ENCODE data around the gene RGS19. TPM values are rescaled to one million over a fixed set of nuclear protein-coding genes. Genes with fewer than 3 reads are reported as not detected.

The RGS19 gene
- total RNA-seq, 1 experiment from 2014 or later, result 16.4 TPM

DNA sequence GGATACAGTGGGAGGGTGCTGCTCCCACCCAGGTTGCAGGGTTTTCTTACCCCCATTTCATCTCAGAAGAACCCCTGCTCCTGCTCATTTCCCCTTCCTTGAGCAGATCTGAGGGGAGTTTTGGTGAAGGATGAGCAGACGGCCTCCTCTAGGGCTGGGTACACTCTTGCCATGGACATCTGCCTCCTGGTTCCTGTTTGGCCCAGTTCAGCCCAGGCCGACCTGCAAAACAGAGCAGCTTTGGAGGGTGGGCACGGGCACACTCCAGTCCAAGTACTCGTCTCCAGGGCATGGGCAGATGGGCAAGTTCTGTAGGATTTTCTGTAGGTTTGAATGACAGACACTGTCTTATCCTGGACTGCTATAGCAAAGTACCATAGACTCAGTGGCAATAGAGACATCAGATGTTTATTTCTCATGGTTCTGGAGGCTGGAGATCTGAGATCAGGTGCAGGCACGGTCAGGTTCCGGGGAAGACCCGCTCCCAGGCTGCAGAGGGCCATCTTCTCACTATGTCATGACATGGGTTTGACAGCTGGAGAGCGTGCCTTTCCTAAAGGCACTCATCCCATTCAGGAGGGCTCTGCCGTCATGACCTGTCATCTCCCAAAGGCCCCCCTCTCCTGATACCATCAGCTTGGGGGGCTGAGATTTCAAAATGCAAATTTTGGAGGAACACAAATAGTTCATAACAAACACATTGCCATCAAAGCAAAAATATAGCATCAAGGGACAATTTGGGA lies 21.8 kb upstream of the RGS19 start:
- no peak overlapping the region for H3K4me3 ChIP-seq (ENCODE audit: low read depth, low read length, poor library complexity, severe bottlenecking)
- H3K27me3 ChIP-seq (replicated peaks; ENCODE audit: insufficient read depth, low read depth, low read length, poor library complexity), result peaks cover 30% of the 10 kb centered on the region
- intact Hi-C loops (cut with micrococcal nuclease; ENCODE audit: unreplicated experiment), result no loop called here
- H3K27ac ChIP-seq (ENCODE audit: low read depth, low read length, poor library complexity, severe bottlenecking), result no peak overlapping the region
- POLR2A ChIA-PET (ENCODE audit: low non-redundant PET), result no interaction called here
- H3K4me1 ChIP-seq (ENCODE audit: insufficient read depth, low read length, poor library complexity, severe bottlenecking), result no peaks in the 10 kb centered on the region
- no peak for TF ChIP-seq EZH2 (IDR thresholded peaks at IDR 0.05; ENCODE audit: borderline replicate concordance, low read depth, low read length, poor library complexity, severe bottlenecking)
- TF ChIP-seq, protein P1, sequence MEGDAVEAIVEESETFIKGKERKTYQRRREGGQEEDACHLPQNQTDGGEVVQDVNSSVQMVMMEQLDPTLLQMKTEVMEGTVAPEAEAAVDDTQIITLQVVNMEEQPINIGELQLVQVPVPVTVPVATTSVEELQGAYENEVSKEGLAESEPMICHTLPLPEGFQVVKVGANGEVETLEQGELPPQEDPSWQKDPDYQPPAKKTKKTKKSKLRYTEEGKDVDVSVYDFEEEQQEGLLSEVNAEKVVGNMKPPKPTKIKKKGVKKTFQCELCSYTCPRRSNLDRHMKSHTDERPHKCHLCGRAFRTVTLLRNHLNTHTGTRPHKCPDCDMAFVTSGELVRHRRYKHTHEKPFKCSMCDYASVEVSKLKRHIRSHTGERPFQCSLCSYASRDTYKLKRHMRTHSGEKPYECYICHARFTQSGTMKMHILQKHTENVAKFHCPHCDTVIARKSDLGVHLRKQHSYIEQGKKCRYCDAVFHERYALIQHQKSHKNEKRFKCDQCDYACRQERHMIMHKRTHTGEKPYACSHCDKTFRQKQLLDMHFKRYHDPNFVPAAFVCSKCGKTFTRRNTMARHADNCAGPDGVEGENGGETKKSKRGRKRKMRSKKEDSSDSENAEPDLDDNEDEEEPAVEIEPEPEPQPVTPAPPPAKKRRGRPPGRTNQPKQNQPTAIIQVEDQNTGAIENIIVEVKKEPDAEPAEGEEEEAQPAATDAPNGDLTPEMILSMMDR (conservative IDR thresholded peaks at IDR 0.05; ENCODE audit: low read depth, low read length), result no peak
- no peaks in the 10 kb centered on the region for H3K36me3 ChIP-seq (ENCODE audit: insufficient read depth, low read length, poor library complexity, severe bottlenecking)
- DNase-seq (ENCODE audit: low spot score), result no peak
- BruUV-seq (replicated peaks), result no TSS peak
- H3K9me3 ChIP-seq (ENCODE audit: low read depth, low read length, poor library complexity, severe bottlenecking), result no peaks in the 10 kb centered on the region
- CTCF ChIA-PET, result no interaction called here

DNA sequence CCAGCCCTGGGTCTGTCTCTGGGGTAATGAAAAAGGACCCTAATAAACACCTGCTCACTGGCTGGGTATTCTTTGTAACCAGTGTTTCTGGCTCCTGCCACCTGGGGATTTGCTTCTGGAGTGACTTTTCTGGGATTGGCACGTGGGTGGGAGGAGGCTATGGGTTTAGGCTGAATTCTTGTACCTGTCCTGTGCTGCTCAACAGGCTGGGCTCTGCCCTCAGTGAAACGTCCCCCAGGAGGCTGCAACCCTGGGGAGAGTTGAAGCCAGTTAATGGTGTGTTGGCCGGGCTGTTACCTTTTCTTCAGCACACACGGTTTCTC lies 21.2 kb upstream of the RGS19 start:
- Histone ChIP-seq H3K4me3 (ENCODE audit: low read depth, low read length, poor library complexity, severe bottlenecking) (no peak overlapping the region), H3K27me3 (replicated peaks; ENCODE audit: insufficient read depth, low read depth, low read length, poor library complexity) (peaks cover 30% of the 10 kb centered on the region), H3K27ac (ENCODE audit: low read depth, low read length, poor library complexity, severe bottlenecking) (no peak overlapping the region), H3K4me1 (ENCODE audit: insufficient read depth, low read length, poor library complexity, severe bottlenecking) (no peaks in the 10 kb centered on the region), H3K9me3 (ENCODE audit: low read depth, low read length, poor library complexity, severe bottlenecking) (no peaks in the 10 kb centered on the region), H3K36me3 (ENCODE audit: insufficient read depth, low read length, poor library complexity, severe bottlenecking) (no peaks in the 10 kb centered on the region)
- intact Hi-C loops (cut with micrococcal nuclease; ENCODE audit: unreplicated experiment), result no loop called here
- no TSS peak for BruUV-seq (replicated peaks)
- TF ChIP-seq, protein P1 (conservative IDR thresholded peaks at IDR 0.05; ENCODE audit: low read depth, low read length), result no peak
- TF ChIP-seq EZH2 (IDR thresholded peaks at IDR 0.05; ENCODE audit: borderline replicate concordance, low read depth, low read length, poor library complexity, severe bottlenecking), result no peak
- ChIA-PET CTCF (no interaction called here), POLR2A (ENCODE audit: low non-redundant PET) (no interaction called here)
- DNase-seq (ENCODE audit: low spot score), result no peak

DNA sequence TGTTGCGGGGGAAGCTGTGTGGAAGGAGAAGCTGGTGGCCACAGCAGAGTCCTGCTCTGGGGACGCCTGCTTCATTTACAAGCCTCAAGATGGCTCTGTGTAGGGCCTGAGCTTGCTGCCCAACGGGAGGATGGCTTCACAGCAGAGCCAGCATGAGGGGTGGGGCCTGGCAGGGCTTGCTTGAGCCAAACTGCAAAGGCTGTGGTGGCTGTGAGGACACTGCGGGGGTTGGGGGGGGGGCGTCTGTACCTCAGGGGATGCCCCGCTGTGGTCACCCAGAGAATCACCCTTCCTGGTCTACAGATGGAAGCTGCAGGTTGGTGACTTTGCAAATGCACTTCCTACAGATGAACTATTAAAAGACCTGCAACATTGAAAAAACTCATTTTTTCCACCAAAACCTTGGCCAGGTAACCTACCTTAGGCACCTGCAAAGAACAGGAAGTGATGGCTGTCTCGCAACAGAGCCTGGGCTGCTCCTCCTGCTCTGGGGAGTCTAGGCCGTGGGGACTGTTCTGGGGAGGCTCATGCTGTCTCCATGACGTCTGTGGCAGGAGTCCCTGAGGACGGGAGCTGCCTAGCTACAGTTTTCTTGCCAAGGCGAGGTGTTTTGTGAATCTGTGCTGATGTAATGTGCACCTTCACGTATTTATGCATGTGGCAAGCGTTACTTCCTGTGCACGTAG lies 20.7 kb upstream of the RGS19 start:
- TF ChIP-seq, protein P1 (conservative IDR thresholded peaks at IDR 0.05; ENCODE audit: low read depth, low read length), result no peak
- TF ChIP-seq EZH2 (IDR thresholded peaks at IDR 0.05; ENCODE audit: borderline replicate concordance, low read depth, low read length, poor library complexity, severe bottlenecking), result no peak
- H3K9me3 ChIP-seq (ENCODE audit: low read depth, low read length, poor library complexity, severe bottlenecking), result no peaks in the 10 kb centered on the region
- intact Hi-C loops (cut with micrococcal nuclease; ENCODE audit: unreplicated experiment), result no loop called here
- DNase-seq (ENCODE audit: low spot score), result no peak
- no peak overlapping the region for H3K27ac ChIP-seq (ENCODE audit: low read depth, low read length, poor library complexity, severe bottlenecking)
- no peak overlapping the region for H3K4me3 ChIP-seq (ENCODE audit: low read depth, low read length, poor library complexity, severe bottlenecking)
- peaks cover 30% of the 10 kb centered on the region for H3K27me3 ChIP-seq (replicated peaks; ENCODE audit: insufficient read depth, low read depth, low read length, poor library complexity)
- ChIA-PET CTCF (no interaction called here), POLR2A (ENCODE audit: low non-redundant PET) (no interaction called here)
- no peaks in the 10 kb centered on the region for H3K4me1 ChIP-seq (ENCODE audit: insufficient read depth, low read length, poor library complexity, severe bottlenecking)
- no peaks in the 10 kb centered on the region for H3K36me3 ChIP-seq (ENCODE audit: insufficient read depth, low read length, poor library complexity, severe bottlenecking)
- no TSS peak for BruUV-seq (replicated peaks)
